Endodermal cell (in vitro differentiated cells): ENCODE data around the gene ACTRT3. TPM values are rescaled to one million over a fixed set of nuclear protein-coding genes. Genes with fewer than 3 reads are reported as not detected.
A peak's percentile ranks its signal among the peaks of the same experiment; 100 is the strongest.

Source experiments
- DNase-seq: peaks from one replicate; pipeline ENCODE4 v3.0.0-alpha.2; 2017
- H3K27ac ChIP-seq: 2 replicates; pipeline ENCODE4 v1.5.1; 2013; ENCODE audit warnings: mild to moderate bottlenecking, low read depth, low read length, moderate library complexity
- H3K27me3 ChIP-seq: 2 replicates; pipeline ENCODE4 v1.6.1; 2013; ENCODE audit warnings: mild to moderate bottlenecking, low read length, moderate library complexity; ENCODE audit not compliant: insufficient read depth, control insufficient read depth, poor library complexity, severe bottlenecking
- H3K36me3 ChIP-seq: 2 replicates; pipeline ENCODE4 v1.7.0; 2013; ENCODE audit warnings: mild to moderate bottlenecking, low read length, moderate library complexity; ENCODE audit not compliant: control insufficient read depth, insufficient read depth
- H3K4me1 ChIP-seq: one replicate; pipeline ENCODE4 v1.7.0; 2013; ENCODE audit warnings: low read length; ENCODE audit not compliant: control insufficient read depth, insufficient read depth
- H3K4me3 ChIP-seq: 2 replicates; pipeline ENCODE4 v1.5.1; 2013; ENCODE audit warnings: mild to moderate bottlenecking, low read length, moderate library complexity
- H3K9ac ChIP-seq: 2 replicates; pipeline ENCODE4 v1.6.1; 2013; ENCODE audit warnings: mild to moderate bottlenecking, low read length, moderate library complexity; ENCODE audit not compliant: poor library complexity, severe bottlenecking; ENCODE audit errors: extremely low read depth
- H3K9me3 ChIP-seq: 2 replicates; pipeline ENCODE4 v1.6.1; 2013; ENCODE audit warnings: mild to moderate bottlenecking, low read length, moderate library complexity; ENCODE audit not compliant: control insufficient read depth
- H3K27ac Mint-ChIP-seq: 2 replicates; pipeline ENCODE4 v1.8.0; 2020; ENCODE audit warnings: mixed read lengths
- H3K27me3 Mint-ChIP-seq: 2 replicates; pipeline ENCODE4 v1.8.0; 2021; ENCODE audit warnings: mild to moderate bottlenecking, mixed read lengths; ENCODE audit not compliant: insufficient read depth
- H3K36me3 Mint-ChIP-seq: 2 replicates; pipeline ENCODE4 v1.8.0; 2020; ENCODE audit warnings: low read depth, mixed read lengths
- H3K4me1 Mint-ChIP-seq: 2 replicates; pipeline ENCODE4 v1.8.0; 2020; ENCODE audit warnings: mixed read lengths
- H3K4me3 Mint-ChIP-seq: 2 replicates; pipeline ENCODE4 v1.8.0; 2020; ENCODE audit warnings: mild to moderate bottlenecking, moderate library complexity, mixed read lengths
- H3K9me3 Mint-ChIP-seq: 2 replicates; pipeline ENCODE4 v1.8.0; 2020; ENCODE audit warnings: mild to moderate bottlenecking, mixed read lengths
- CTCF ChIP-seq: fragments of 200-600 bp; sonication (generic); conservative IDR thresholded peaks from 2 replicates; pipeline ENCODE4 v1.5.0; 2021; ENCODE audit warnings: antibody characterized with exemption, mild to moderate bottlenecking
- WGBS, 2 experiments: methylation state at CpG; one replicate each; pipeline versions ENCODE4 v1.1.5 to v1.1.7; 2013; ENCODE audit warnings: missing lambda C conversion rate in 2 of 2, mixed read lengths in 1 of 2; ENCODE audit not compliant: insufficient coverage in 1 of 2, insufficient read length in 1 of 2; 5-methylcytosine and 5-hydroxymethylcytosine counted together
- long read RNA-seq, 4 experiments: library from polyadenylated mRNA in 2 of 4; library from RNA in 1 of 4; library from capped mRNA in 1 of 4; stranded (forward) in 3 of 4; unstranded in 1 of 4; transcript quantifications; one replicate each; pipeline ENCODE4 v2.0.0, GENCODE V29; 2020 to 2021; ENCODE audit warnings: inconsistent platforms in 1 of 4
- polyA plus RNA-seq, 2 experiments: library from polyadenylated mRNA; stranded (reverse); fragments of 50-300 nt; gene quantifications; one replicate each; pipeline ENCODE4 v1.2.3, GENCODE V29; 2013
- total RNA-seq, 2 donors: library from RNA; stranded (reverse); fragmentation: NEBNext Ultra II Directional in 1 of 2; extraction: Animal tissue kit (Norgen Biotek cat#: 25700) in 1 of 2; gene quantifications; 2 replicates in 1 of 2; 3 replicates in 1 of 2; pipeline ENCODE4 v1.2.1, GENCODE V29; 2021

Gene ACTRT3
- total RNA-seq, result 1 to 10 TPM in 1 of 2 donors, under 1 TPM in 1; 0.82 to 2.5 TPM
- polyA plus RNA-seq (2013, experiment 1 of 2), result 0.18 TPM
- 0.25 TPM for polyA plus RNA-seq (2013, experiment 2 of 2)
- long read RNA-seq, experiment 1, partial matches to known transcripts, result 0 of 1 reads
- long read RNA-seq, experiment 1, other reads (novel, unspliced or antisense), result 0 of 1 reads
- long read RNA-seq, experiment 2, partial matches to known transcripts, result 0 of 1 reads
- long read RNA-seq, experiment 2, other reads (novel, unspliced or antisense), result 0 of 1 reads
- long read RNA-seq, experiment 3, transcript ACTRT3-201 (2 exons, 2,005 nt), result major isoform, 25 of 25 reads
- long read RNA-seq, experiment 3, partial matches to known transcripts, result 0 of 25 reads
- long read RNA-seq, experiment 3, other reads (novel, unspliced or antisense), result 0 of 25 reads
- long read RNA-seq, experiment 4, result 0 reads

GRCh38 chr3:169769287-169770181 is at the start of gene ACTRT3:
TSS of gene ACTRT3 (minus strand) at chr3:169769561. CDS start at chr3:169769520, 41 bp downstream.
- H3K4me1 Mint-ChIP-seq, result peaks cover 13% of the 10 kb centered on the region
- H3K9ac ChIP-seq, result peak within 1 kb of the TSS; percentile 63
- no peaks in the 10 kb centered on the region for H3K27me3 ChIP-seq
- peaks cover 2% of the 10 kb centered on the region for H3K36me3 Mint-ChIP-seq
- peak; percentile 12 for TF ChIP-seq CTCF
- peaks cover 7% of the 10 kb centered on the region for H3K9me3 Mint-ChIP-seq
- peak within 1 kb of the TSS; percentile 96 for H3K27ac Mint-ChIP-seq
- H3K9me3 ChIP-seq, result no peaks in the 10 kb centered on the region
- H3K4me3 ChIP-seq, result peak within 1 kb of the TSS; percentile 95
- H3K4me1 ChIP-seq, result no peaks in the 10 kb centered on the region
- peak within 1 kb of the TSS; percentile 79 for H3K4me3 Mint-ChIP-seq
- peak; percentile 94 for DNase-seq
- H3K27ac ChIP-seq, result peak within 1 kb of the TSS; percentile 74
- 8 to 12% methylated on average over 20 to 50 of the region's 51 CpGs for WGBS, 2 experiments
- peaks cover 3% of the 10 kb centered on the region for H3K36me3 ChIP-seq
- H3K27me3 Mint-ChIP-seq, result no peaks in the 10 kb centered on the region

GRCh38 chr3:169818316-169818715 is 49.0 kb upstream of the ACTRT3 start:
- peaks cover 4% of the 10 kb centered on the region for H3K4me1 Mint-ChIP-seq
- no peak for TF ChIP-seq CTCF
- Histone ChIP-seq H3K27ac (no peak overlapping the region), H3K9ac (no peak overlapping the region), H3K27me3 (no peaks in the 10 kb centered on the region), H3K9me3 (peaks cover 11% of the 10 kb centered on the region), H3K4me3 (no peak overlapping the region), H3K36me3 (no peaks in the 10 kb centered on the region), H3K4me1 (no peaks in the 10 kb centered on the region)
- H3K4me3 Mint-ChIP-seq, result no peak overlapping the region
- no peak overlapping the region for H3K27ac Mint-ChIP-seq
- peaks cover 14% of the 10 kb centered on the region for H3K9me3 Mint-ChIP-seq
- WGBS, 2 experiments, result 87 to 100% methylated on average over 1 to 2 of the region's 2 CpGs
- H3K27me3 Mint-ChIP-seq, result peaks cover 14% of the 10 kb centered on the region
- no peak for DNase-seq
- H3K36me3 Mint-ChIP-seq, result no peaks in the 10 kb centered on the region

GRCh38 chr3:169815590-169816150 is 46.3 kb upstream of the ACTRT3 start:
- Histone ChIP-seq H3K36me3 (no peaks in the 10 kb centered on the region), H3K4me1 (no peaks in the 10 kb centered on the region), H3K9me3 (peaks cover 11% of the 10 kb centered on the region), H3K4me3 (no peak overlapping the region), H3K27ac (no peak overlapping the region), H3K9ac (no peak overlapping the region), H3K27me3 (no peaks in the 10 kb centered on the region)
- Mint-ChIP-seq H3K27ac (no peak overlapping the region), H3K36me3 (no peaks in the 10 kb centered on the region), H3K9me3 (peaks cover 14% of the 10 kb centered on the region), H3K4me3 (no peak overlapping the region), H3K27me3 (peaks cover 11% of the 10 kb centered on the region), H3K4me1 (peaks cover 12% of the 10 kb centered on the region)
- TF ChIP-seq CTCF, result no peak
- WGBS, 2 experiments, result 94% methylated on average over 4 of the region's 4 CpGs; no CpG with 5 or more reads in 1 of the 2 experiments
- no peak for DNase-seq
